SK-N-SH treated with all-trans-retinoic acid at 6 μM for 48 hours (cell line): Measurements from ENCODE around the gene MEIOSIN.

Experiments
- ARNTL ChIP-seq: fragments of 450-650 bp; formaldehyde crosslinking; IDR thresholded peaks from 2 replicates; pipeline ENCODE4 v1.5.0; 2020; ENCODE audit warnings: low read depth, mild to moderate bottlenecking, moderate library complexity, borderline replicate concordance
- BACH2 ChIP-seq: fragments of 250-450 bp; sonication (Bioruptor Pico); IDR thresholded peaks from 2 replicates; pipeline ENCODE4 v1.9.0; 2021; ENCODE audit warnings: mild to moderate bottlenecking, borderline replicate concordance
- ESRRG ChIP-seq: fragments of 250-450 bp; sonication (Bioruptor Pico); IDR thresholded peaks from 2 replicates; pipeline ENCODE4 v1.6.1; 2021; ENCODE audit warnings: mild to moderate bottlenecking
- PPARA ChIP-seq: fragments of 250-450 bp; sonication (Bioruptor Pico); IDR thresholded peaks from 2 replicates; pipeline ENCODE4 v1.5.0; 2020; ENCODE audit warnings: mild to moderate bottlenecking, borderline replicate concordance
- RARB ChIP-seq: fragments of 250-450 bp; sonication (Bioruptor Pico); IDR thresholded peaks from 2 replicates; pipeline ENCODE4 v1.8.0; 2021; ENCODE audit warnings: mild to moderate bottlenecking, moderate library complexity
- ZC3H10 ChIP-seq: fragments of 250-450 bp; sonication (Bioruptor Pico); IDR thresholded peaks from 2 replicates; pipeline ENCODE4 v1.5.1; 2021; ENCODE audit warnings: mild to moderate bottlenecking, moderate library complexity
- ZFP3 ChIP-seq: fragments of 250-450 bp; sonication (Bioruptor Pico); IDR thresholded peaks from 2 replicates; pipeline ENCODE4 v1.5.0; 2020; ENCODE audit warnings: mild to moderate bottlenecking, moderate library complexity
- ZNF70 ChIP-seq: fragments of 450-650 bp; formaldehyde crosslinking; IDR thresholded peaks from 2 replicates; pipeline ENCODE4 v1.5.0; 2020; ENCODE audit warnings: mild to moderate bottlenecking, moderate library complexity
- ZNF8 ChIP-seq: fragments of 450-650 bp; formaldehyde crosslinking; IDR thresholded peaks from 2 replicates; pipeline ENCODE4 v1.5.0; 2020; ENCODE audit warnings: mild to moderate bottlenecking, moderate library complexity
- TF ChIP-seq, protein P1 (sequence below): fragments of 250-450 bp; sonication (Bioruptor Pico); IDR thresholded peaks from 2 replicates; pipeline ENCODE4 v1.8.0; 2020; ENCODE audit warnings: mild to moderate bottlenecking, moderate library complexity, borderline replicate concordance
- TF ChIP-seq, protein P2 (sequence below): fragments of 250-450 bp; sonication (Bioruptor Pico); IDR thresholded peaks from 2 replicates; pipeline ENCODE4 v1.5.1; 2020; ENCODE audit warnings: low read depth, mild to moderate bottlenecking, moderate library complexity
- TF ChIP-seq, protein P3 (sequence below): fragments of 250-450 bp; sonication (Bioruptor Pico); IDR thresholded peaks from 2 replicates; pipeline ENCODE4 v1.8.0; 2021; ENCODE audit warnings: low read depth, mild to moderate bottlenecking, moderate library complexity, borderline replicate concordance

DNA sequence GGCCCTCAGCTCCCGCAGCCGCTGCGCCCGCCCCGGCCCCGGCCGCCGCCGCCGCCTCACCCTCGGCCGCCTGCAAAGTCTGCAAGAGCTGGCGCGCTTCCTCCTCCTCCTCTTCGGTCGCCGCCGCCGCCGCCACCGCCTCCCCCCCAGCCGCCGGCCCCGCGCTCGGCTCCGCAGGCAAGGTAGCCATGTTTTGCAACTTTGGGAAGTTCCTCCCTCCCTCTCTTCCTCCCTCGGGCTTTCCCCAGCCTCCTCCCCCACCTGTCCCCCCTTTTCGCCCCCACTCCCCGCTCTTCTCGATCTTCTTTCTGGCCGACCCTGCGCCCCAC, 35.4 kb downstream of the MEIOSIN start:
- TF ChIP-seq BACH2 (CRISPR knock-in tag), result no peak
- TF ChIP-seq ZC3H10, result no peak
- no peak for TF ChIP-seq RARB (CRISPR knock-in tag)
- TF ChIP-seq, protein P1, sequence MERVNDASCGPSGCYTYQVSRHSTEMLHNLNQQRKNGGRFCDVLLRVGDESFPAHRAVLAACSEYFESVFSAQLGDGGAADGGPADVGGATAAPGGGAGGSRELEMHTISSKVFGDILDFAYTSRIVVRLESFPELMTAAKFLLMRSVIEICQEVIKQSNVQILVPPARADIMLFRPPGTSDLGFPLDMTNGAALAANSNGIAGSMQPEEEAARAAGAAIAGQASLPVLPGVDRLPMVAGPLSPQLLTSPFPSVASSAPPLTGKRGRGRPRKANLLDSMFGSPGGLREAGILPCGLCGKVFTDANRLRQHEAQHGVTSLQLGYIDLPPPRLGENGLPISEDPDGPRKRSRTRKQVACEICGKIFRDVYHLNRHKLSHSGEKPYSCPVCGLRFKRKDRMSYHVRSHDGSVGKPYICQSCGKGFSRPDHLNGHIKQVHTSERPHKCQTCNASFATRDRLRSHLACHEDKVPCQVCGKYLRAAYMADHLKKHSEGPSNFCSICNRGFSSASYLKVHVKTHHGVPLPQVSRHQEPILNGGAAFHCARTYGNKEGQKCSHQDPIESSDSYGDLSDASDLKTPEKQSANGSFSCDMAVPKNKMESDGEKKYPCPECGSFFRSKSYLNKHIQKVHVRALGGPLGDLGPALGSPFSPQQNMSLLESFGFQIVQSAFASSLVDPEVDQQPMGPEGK (CRISPR knock-in tag), result no peak
- TF ChIP-seq, protein P2, sequence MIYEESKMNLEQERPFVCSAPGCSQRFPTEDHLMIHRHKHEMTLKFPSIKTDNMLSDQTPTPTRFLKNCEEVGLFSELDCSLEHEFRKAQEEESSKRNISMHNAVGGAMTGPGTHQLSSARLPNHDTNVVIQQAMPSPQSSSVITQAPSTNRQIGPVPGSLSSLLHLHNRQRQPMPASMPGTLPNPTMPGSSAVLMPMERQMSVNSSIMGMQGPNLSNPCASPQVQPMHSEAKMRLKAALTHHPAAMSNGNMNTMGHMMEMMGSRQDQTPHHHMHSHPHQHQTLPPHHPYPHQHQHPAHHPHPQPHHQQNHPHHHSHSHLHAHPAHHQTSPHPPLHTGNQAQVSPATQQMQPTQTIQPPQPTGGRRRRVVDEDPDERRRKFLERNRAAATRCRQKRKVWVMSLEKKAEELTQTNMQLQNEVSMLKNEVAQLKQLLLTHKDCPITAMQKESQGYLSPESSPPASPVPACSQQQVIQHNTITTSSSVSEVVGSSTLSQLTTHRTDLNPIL (CRISPR knock-in tag), result no peak
- TF ChIP-seq ESRRG (CRISPR knock-in tag), result no peak
- no peak for TF ChIP-seq ZFP3 (CRISPR knock-in tag)
- TF ChIP-seq, protein P3, sequence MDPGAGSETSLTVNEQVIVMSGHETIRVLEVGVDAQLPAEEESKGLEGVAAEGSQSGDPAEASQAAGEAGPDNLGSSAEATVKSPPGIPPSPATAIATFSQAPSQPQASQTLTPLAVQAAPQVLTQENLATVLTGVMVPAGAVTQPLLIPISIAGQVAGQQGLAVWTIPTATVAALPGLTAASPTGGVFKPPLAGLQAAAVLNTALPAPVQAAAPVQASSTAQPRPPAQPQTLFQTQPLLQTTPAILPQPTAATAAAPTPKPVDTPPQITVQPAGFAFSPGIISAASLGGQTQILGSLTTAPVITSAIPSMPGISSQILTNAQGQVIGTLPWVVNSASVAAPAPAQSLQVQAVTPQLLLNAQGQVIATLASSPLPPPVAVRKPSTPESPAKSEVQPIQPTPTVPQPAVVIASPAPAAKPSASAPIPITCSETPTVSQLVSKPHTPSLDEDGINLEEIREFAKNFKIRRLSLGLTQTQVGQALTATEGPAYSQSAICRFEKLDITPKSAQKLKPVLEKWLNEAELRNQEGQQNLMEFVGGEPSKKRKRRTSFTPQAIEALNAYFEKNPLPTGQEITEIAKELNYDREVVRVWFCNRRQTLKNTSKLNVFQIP, result no peak
- TF ChIP-seq ARNTL, result no peak
- TF ChIP-seq ZNF8 (CRISPR knock-in tag), result no peak
- TF ChIP-seq ZNF70, result no peak
- TF ChIP-seq PPARA (CRISPR knock-in tag), result no peak
